GM23338 (cell line): ENCODE measurements around the gene ITPR3. TPM values are rescaled to one million over a fixed set of nuclear protein-coding genes. Genes with fewer than 3 reads are reported as not detected.

Source experiments
- ATAC-seq: fragments of 200-7000 bp; cut with Tn5 transposase; 3 replicates; pipeline ENCODE4 v1.9.1; 2020
- DNase-seq: peaks from one replicate; pipeline ENCODE4 v3.0.0-alpha.2; 2015; ENCODE audit warnings: low spot score
- H2AFZ ChIP-seq: fragments of 200-600 bp; sonication (generic); 2 replicates; pipeline ENCODE4 v1.8.0; 2016; ENCODE audit warnings: antibody characterized with exemption, mild to moderate bottlenecking, moderate library complexity
- H3F3A ChIP-seq: fragments of 200-600 bp; sonication (generic); replicated peaks from 2 replicates; pipeline ENCODE4 v1.8.0; 2017; ENCODE audit warnings: antibody characterized with exemption, mixed run types, low read depth
- H3K27ac ChIP-seq: fragments of 200-600 bp; sonication (generic); 2 replicates; pipeline ENCODE4 v1.6.1; 2016; ENCODE audit warnings: low read depth
- H3K27me3 ChIP-seq: fragments of 200-600 bp; sonication (generic); 2 replicates; pipeline ENCODE4 v1.8.0; 2016; ENCODE audit warnings: mild to moderate bottlenecking, mixed run types, moderate library complexity; ENCODE audit not compliant: insufficient read depth
- H3K36me3 ChIP-seq: fragments of 200-600 bp; sonication (generic); 2 replicates; pipeline ENCODE4 v1.8.0; 2016; ENCODE audit warnings: mild to moderate bottlenecking; ENCODE audit not compliant: insufficient read depth
- H3K4me1 ChIP-seq: fragments of 200-600 bp; sonication (generic); 2 replicates; pipeline ENCODE4 v1.8.0; 2016; ENCODE audit warnings: mild to moderate bottlenecking, moderate library complexity; ENCODE audit not compliant: insufficient read depth
- H3K4me2 ChIP-seq: fragments of 200-600 bp; sonication (generic); 2 replicates; pipeline ENCODE4 v1.7.1; 2017; ENCODE audit warnings: mixed run types
- H3K4me3 ChIP-seq: fragments of 200-600 bp; sonication (generic); 2 replicates; pipeline ENCODE4 v1.6.1; 2016; ENCODE audit warnings: mixed run types
- H3K79me2 ChIP-seq: fragments of 200-600 bp; sonication (generic); replicated peaks from 2 replicates; pipeline ENCODE4 v1.8.0; 2017; ENCODE audit warnings: mild to moderate bottlenecking; ENCODE audit not compliant: insufficient read depth
- H3K9me2 ChIP-seq: fragments of 200-600 bp; sonication (generic); 2 replicates; pipeline ENCODE4 v1.8.0; 2017; ENCODE audit not compliant: insufficient read depth
- H4K20me1 ChIP-seq: fragments of 200-600 bp; sonication (generic); replicated peaks from 2 replicates; pipeline ENCODE4 v1.8.0; 2017; ENCODE audit warnings: mild to moderate bottlenecking; ENCODE audit not compliant: insufficient read depth
- H3K27ac Mint-ChIP-seq: 2 replicates; pipeline ENCODE4 v1.8.0; 2020; ENCODE audit warnings: inconsistent platforms, mild to moderate bottlenecking, moderate library complexity, mixed read lengths
- H3K27me3 Mint-ChIP-seq: 3 replicates; pipeline ENCODE4 v1.8.0; 2022; ENCODE audit warnings: low read depth, mild to moderate bottlenecking, moderate library complexity, mixed read lengths, inconsistent platforms; ENCODE audit not compliant: insufficient read depth, poor library complexity
- H3K36me3 Mint-ChIP-seq: 3 replicates; pipeline ENCODE4 v1.8.0; 2021; ENCODE audit warnings: low read depth, mild to moderate bottlenecking, inconsistent platforms, moderate library complexity, mixed read lengths
- H3K4me1 Mint-ChIP-seq: 3 replicates; pipeline ENCODE4 v1.8.0; 2020; ENCODE audit warnings: mild to moderate bottlenecking, inconsistent platforms, mixed read lengths
- H3K4me3 Mint-ChIP-seq: 3 replicates; pipeline ENCODE4 v1.8.0; 2021; ENCODE audit warnings: moderate library complexity, mild to moderate bottlenecking, inconsistent platforms, mixed read lengths
- H3K9me3 Mint-ChIP-seq: 3 replicates; pipeline ENCODE4 v1.8.0; 2020; ENCODE audit warnings: moderate library complexity, mild to moderate bottlenecking, inconsistent platforms, mixed read lengths
- CREB1 ChIP-seq: fragments of 250-450 bp; sonication (Bioruptor Pico); IDR thresholded peaks from 2 replicates; pipeline ENCODE4 v1.5.0; 2020; ENCODE audit warnings: low read depth, mild to moderate bottlenecking, moderate library complexity
- CTCF ChIP-seq, 2 experiments: fragments of 200-600 bp in 1 of 2; sonication (generic) in 1 of 2; conservative IDR thresholded peaks; 2 replicates each; pipeline versions ENCODE4 v1.5.1 to v1.6.1; 2016 to 2017; ENCODE audit warnings: antibody characterized with exemption in 2 of 2, low read depth in 2 of 2, mild to moderate bottlenecking in 2 of 2, moderate library complexity in 1 of 2
- ETS1 ChIP-seq: IDR thresholded peaks from 2 replicates; pipeline ENCODE4 v1.6.1; 2016; ENCODE audit warnings: antibody characterized with exemption
- NANOG ChIP-seq: IDR thresholded peaks from 2 replicates; pipeline ENCODE4 v1.6.1; 2016; ENCODE audit warnings: antibody characterized with exemption, borderline replicate concordance
- POLR2AphosphoS5 ChIP-seq: IDR thresholded peaks from 2 replicates; pipeline ENCODE4 v1.6.1; 2016; ENCODE audit warnings: antibody characterized with exemption, low read depth
- ZNF462 ChIP-seq: fragments of 250-450 bp; sonication (Bioruptor Pico); IDR thresholded peaks from 2 replicates; pipeline ENCODE4 v1.5.0; 2020; ENCODE audit warnings: mild to moderate bottlenecking, moderate library complexity
- polyA plus RNA-seq: library from polyadenylated mRNA; unstranded; fragments of >200 nt; fragmentation: Nextera tagmentation; extraction: Ambion mirVana; gene quantifications from 2 replicates; pipeline ENCODE4 v1.2.1, GENCODE V29; 2016
- total RNA-seq: library from RNA; depleted of rRNA; stranded (reverse); fragments of >200 nt; shearing (Covaris generic); gene quantifications from 2 replicates; pipeline ENCODE4 v1.2.3, GENCODE V29; 2014

Gene ITPR3
- total and polyA plus RNA-seq, 2 experiments from 2014 or later = 7.3 to 31.9 TPM

GRCh38 chr6:33704215-33705066 lies 83.3 kb downstream of the ITPR3 start (continued):
- no peak for TF ChIP-seq ZNF462 (CRISPR knock-in tag)

- Histone ChIP-seq H3K27me3 (no peaks in the 10 kb centered on the region), H2AFZ (no peak overlapping the region), H3K4me3 (no peak overlapping the region), H3F3A (peaks cover 8% of the 10 kb centered on the region; the same call in 1 of the 2 replicates), H3K4me2 (no peak overlapping the region), H3K9me2 (no peaks in the 10 kb centered on the region), H3K4me1 (peaks cover 5% of the 10 kb centered on the region), H4K20me1 (peaks cover 34% of the 10 kb centered on the region), H3K36me3 (peaks cover 21% of the 10 kb centered on the region), H3K27ac (no peak overlapping the region), H3K79me2 (peaks cover 10% of the 10 kb centered on the region)
- Mint-ChIP-seq H3K4me1 (peaks cover 38% of the 10 kb centered on the region), H3K36me3 (peaks cover 37% of the 10 kb centered on the region), H3K9me3 (no peaks in the 10 kb centered on the region), H3K27me3 (peaks cover 2% of the 10 kb centered on the region), H3K27ac (no peak overlapping the region), H3K4me3 (no peak overlapping the region)
- DNase-seq (no peak), ATAC-seq (no peak)
- no peak for TF ChIP-seq ETS1
- no peak for TF ChIP-seq POLR2AphosphoS5
- no peak for TF ChIP-seq CREB1 (CRISPR knock-in tag)
- TF ChIP-seq NANOG = no peak
- no peak for TF ChIP-seq CTCF (conservative IDR thresholded peaks at IDR 0.05; ENCODE audit: low read depth in 2 of 2)
Observed at GRCh38 chr6:33705268-33705885, 84.3 kb downstream of the ITPR3 start.
